Panc1 (cell line): ENCODE data around the gene EXT2. TPM values are rescaled to one million over a fixed set of nuclear protein-coding genes. Genes with fewer than 3 reads are reported as not detected.

ENCODE experiments used
- ATAC-seq: fragments of 200-7000 bp; cut with Tn5 transposase; 2 replicates; pipeline ENCODE4 v1.9.1; 2020; ENCODE audit warnings: mild to moderate bottlenecking, moderate library complexity
- BruUV-seq: library from RNA; stranded (reverse); fragments of 400-500 nt; replicated peaks from 2 replicates; lab custom pipeline; 2021; lab: Mats Ljungman, UMichigan
- CTCF ChIA-PET: fragments of 300-600 bp; sonication (Branson Sonifier 250); formaldehyde crosslinking; loops from one replicate; lab custom pipeline; 2022; ENCODE audit warnings: antibody characterized with exemption; lab: Charles Lee
- POLR2A ChIA-PET: fragments of 300-600 bp; sonication (Branson Sonifier 250); formaldehyde crosslinking; loops from one replicate; lab custom pipeline; 2022; ENCODE audit warnings: antibody characterized with exemption; lab: Charles Lee
- DNase-seq: peaks from one replicate; pipeline ENCODE4 v3.0.0-alpha.2; 2010; ENCODE audit warnings: low read depth, low spot score
- H3K27ac ChIP-seq: 2 replicates; pipeline ENCODE4 v1.5.1; 2011; ENCODE audit warnings: mild to moderate bottlenecking, low read length, inconsistent platforms
- H3K27me3 ChIP-seq: fragments of 200-500 bp; sonication (Bioruptor generic); 2 replicates; pipeline ENCODE4 v1.6.0; 2014; ENCODE audit warnings: low read length, inconsistent platforms; ENCODE audit not compliant: control insufficient read depth, insufficient read depth
- H3K36me3 ChIP-seq: fragments of 200-500 bp; sonication (Bioruptor generic); 2 replicates; pipeline ENCODE4 v1.5.1; 2014; ENCODE audit warnings: inconsistent platforms, mild to moderate bottlenecking, low read length, moderate library complexity; ENCODE audit not compliant: control insufficient read depth, insufficient read depth
- H3K4me1 ChIP-seq: 2 replicates; pipeline ENCODE4 v1.5.1; 2011; ENCODE audit warnings: inconsistent platforms, mild to moderate bottlenecking, low read length, moderate library complexity; ENCODE audit not compliant: control insufficient read depth, insufficient read depth
- H3K4me3 ChIP-seq, 2 experiments: 2 replicates each; pipeline ENCODE4 v1.5.1; 2011 to 2012; ENCODE audit warnings: low read depth in 2 of 2, low read length in 2 of 2, mild to moderate bottlenecking in 2 of 2, inconsistent platforms in 1 of 2, moderate library complexity in 1 of 2
- H3K9me3 ChIP-seq: fragments of 200-500 bp; sonication (Bioruptor generic); 2 replicates; pipeline ENCODE4 v1.5.1; 2014; ENCODE audit warnings: low read depth, mild to moderate bottlenecking, inconsistent platforms, low read length, moderate library complexity; ENCODE audit not compliant: control insufficient read depth, insufficient read depth
- CTCF ChIP-seq: fragments of 450-650 bp; IDR thresholded peaks from 2 replicates; pipeline ENCODE4 v1.5.1; 2017; ENCODE audit warnings: mild to moderate bottlenecking
- POLR2AphosphoS5 ChIP-seq: IDR thresholded peaks from 2 replicates; pipeline ENCODE4 v1.6.1; 2012; ENCODE audit warnings: mild to moderate bottlenecking, low read depth, low read length, moderate library complexity
- REST ChIP-seq, 2 experiments: IDR thresholded peaks; 2 replicates each; pipeline ENCODE4 v1.6.1; 2011 to 2012; ENCODE audit warnings: low read depth in 2 of 2, control low read depth in 1 of 2, low read length in 1 of 2, mild to moderate bottlenecking in 1 of 2, moderate library complexity in 1 of 2; ENCODE audit not compliant: insufficient read depth in 1 of 2
- SIN3A ChIP-seq: IDR thresholded peaks from 2 replicates; pipeline ENCODE4 v1.6.1; 2012; ENCODE audit warnings: low read depth, mild to moderate bottlenecking, low read length, moderate library complexity, borderline replicate concordance; ENCODE audit not compliant: insufficient read depth
- TCF7L2 ChIP-seq: IDR thresholded peaks from 2 replicates; pipeline ENCODE4 v1.6.1; 2011; ENCODE audit warnings: mild to moderate bottlenecking, low read depth, low read length, inconsistent platforms
- in situ Hi-C: cut with HindIII; loops from 2 replicates; pipeline ENCODE4 v1.10.0; 2016; ENCODE audit warnings: low sequenced_read_pairs, low pct_unique_long_range_greater_than_20kb
- intact Hi-C: fragments of 100-400 bp; cut with micrococcal nuclease; formaldehyde crosslinking; loops from one replicate; pipeline ENCODE4 v1.10.0; 2022; ENCODE audit not compliant: unreplicated experiment
- total RNA-seq: library from RNA; stranded (reverse); gene quantifications from one replicate; pipeline ENCODE4 v1.2.1, GENCODE V29; 2021; ENCODE audit not compliant: unreplicated experiment

The EXT2 gene
- total RNA-seq, 1 experiment from 2014 or later = 57.5 TPM

- ChIA-PET CTCF (no interaction called here), POLR2A (no interaction called here)
- no peak overlapping the region for H3K4me3 ChIP-seq
- DNase-seq = no peak
- BruUV-seq = no TSS peak
- in situ Hi-C loops = no loop called here
- no peak overlapping the region for H3K27ac ChIP-seq
- no peaks in the 10 kb centered on the region for H3K36me3 ChIP-seq
- no peaks in the 10 kb centered on the region for H3K9me3 ChIP-seq
- H3K4me1 ChIP-seq = no peaks in the 10 kb centered on the region
- no peaks in the 10 kb centered on the region for H3K27me3 ChIP-seq
- intact Hi-C loops = no loop called here
- no peak for ATAC-seq
- no peak for TF ChIP-seq SIN3A
- TF ChIP-seq TCF7L2 = no peak
- no peak for TF ChIP-seq POLR2AphosphoS5
- no peak for TF ChIP-seq CTCF
- no peak for TF ChIP-seq REST (IDR thresholded peaks at IDR 0.05; ENCODE audit: insufficient read depth in 1 of 2, low read depth in 2 of 2, low read length in 1 of 2)
These were observed 6.6 kb upstream of the EXT2 start for GRCh38 chr11:44088871-44089270.

GRCh38 chr11:44090539-44090938 lies 4.9 kb upstream of the EXT2 start:
- Histone ChIP-seq H3K27ac (no peak overlapping the region), H3K4me3 (no peak overlapping the region), H3K27me3 (no peaks in the 10 kb centered on the region), H3K4me1 (peaks cover 5% of the 10 kb centered on the region; the same call in 1 of the 2 replicates), H3K9me3 (no peaks in the 10 kb centered on the region), H3K36me3 (no peaks in the 10 kb centered on the region)
- TF ChIP-seq SIN3A (no peak), REST (IDR thresholded peaks at IDR 0.05; ENCODE audit: insufficient read depth in 1 of 2, low read depth in 2 of 2, low read length in 1 of 2) (no peak), POLR2AphosphoS5 (no peak), TCF7L2 (no peak), CTCF (no peak)
- DNase-seq = no peak
- ChIA-PET POLR2A (interaction anchor here (0.6 kb wide), 1 partner anchor 17 kb away, joined by 16 read pairs; no protein-coding TSS in a partner anchor), CTCF (no interaction called here)
- in situ Hi-C loops = no loop called here
- intact Hi-C loops = no loop called here
- BruUV-seq = no TSS peak
- no peak for ATAC-seq
